Lower lobe of right lung (tissue), 2 donors: ENCODE results near the gene TTC39C. TPM values are rescaled to one million over a fixed set of nuclear protein-coding genes. Genes with fewer than 3 reads are reported as not detected.

Experiments used
- ATAC-seq, 2 donors: fragments of 200-7000 bp; cut with Tn5 transposase; one replicate each; pipeline ENCODE4 v1.9.1; 2020 to 2022; ENCODE audit warnings: mild to moderate bottlenecking in 2 of 2, moderate library complexity in 2 of 2
- DNase-seq: peaks from one replicate; pipeline ENCODE4 v3.0.0-alpha.2; 2020
- H3K27ac ChIP-seq: fragments of 200-600 bp; one replicate; pipeline ENCODE4 v1.8.0; 2022
- H3K27me3 ChIP-seq: fragments of 200-600 bp; one replicate; pipeline ENCODE4 v1.8.0; 2022; ENCODE audit warnings: low read depth
- H3K36me3 ChIP-seq: fragments of 200-600 bp; one replicate; pipeline ENCODE4 v1.8.0; 2022; ENCODE audit warnings: mild to moderate bottlenecking
- H3K4me1 ChIP-seq: fragments of 200-600 bp; one replicate; pipeline ENCODE4 v1.8.0; 2022
- H3K4me3 ChIP-seq: fragments of 200-600 bp; one replicate; pipeline ENCODE4 v1.8.0; 2022; ENCODE audit warnings: mild to moderate bottlenecking
- H3K9me3 ChIP-seq: fragments of 200-600 bp; one replicate; pipeline ENCODE4 v1.8.0; 2022
- intact Hi-C: fragments of 100-400 bp; cut with DNase I; formaldehyde crosslinking; loops from one replicate; pipeline ENCODE4 v1.11.0; 2022
- total RNA-seq: library from RNA; stranded (reverse); fragmentation: NEBNext Ultra II Directional; extraction: Animal tissue kit (Norgen Biotek cat#: 25700); gene quantifications from one replicate; pipeline ENCODE4 v1.2.1, GENCODE V29; 2021
- TF ChIP-seq, protein P1 (sequence below): fragments of 200-600 bp; IDR thresholded peaks from one replicate; pipeline ENCODE4 v1.8.0; 2022; ENCODE audit warnings: antibody characterized with exemption, mild to moderate bottlenecking
- donor health status: DM: no; HTN: yes; CAD: no; lungs with severe emphysema.

The TTC39C gene
- total RNA-seq, 1 donor from 2014 or later, result 14.6 TPM

DNA sequence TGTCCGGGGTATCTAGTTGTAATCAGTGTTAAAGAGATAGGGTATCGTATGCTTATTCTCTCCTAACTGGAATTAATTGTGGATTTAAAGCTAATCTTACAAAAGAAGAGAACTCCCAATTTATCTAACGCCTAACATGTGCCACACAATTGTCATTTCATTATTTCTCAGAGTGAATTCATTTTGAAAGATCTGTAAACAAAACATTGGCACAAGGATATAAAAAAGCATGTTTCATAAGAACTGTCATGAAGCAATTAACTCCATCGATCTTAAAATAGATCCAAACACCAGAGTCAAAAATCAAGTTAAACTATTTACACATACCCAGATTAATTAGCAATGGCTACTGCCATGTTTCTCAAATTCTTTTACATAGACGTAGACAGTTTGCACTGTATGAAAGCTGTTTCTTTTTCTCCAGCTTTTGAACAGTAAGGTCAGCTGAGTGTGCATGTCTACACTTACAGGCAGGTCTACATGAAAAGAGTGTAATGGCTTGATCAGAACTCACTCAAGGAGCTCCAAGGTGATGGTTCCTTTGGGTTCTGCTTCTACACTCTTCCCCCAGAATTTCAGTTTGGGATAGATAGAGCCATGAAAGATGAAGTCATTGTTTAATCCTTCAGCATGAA lies 163.1 kb downstream of the TTC39C start:
- H3K36me3 ChIP-seq, result peaks cover 28% of the 10 kb centered on the region
- DNase-seq (no peak), ATAC-seq (no peak)
- H3K4me3 ChIP-seq, result no peak overlapping the region
- no peaks in the 10 kb centered on the region for H3K4me1 ChIP-seq
- intact Hi-C loops, result no loop called here
- TF ChIP-seq, protein P1, sequence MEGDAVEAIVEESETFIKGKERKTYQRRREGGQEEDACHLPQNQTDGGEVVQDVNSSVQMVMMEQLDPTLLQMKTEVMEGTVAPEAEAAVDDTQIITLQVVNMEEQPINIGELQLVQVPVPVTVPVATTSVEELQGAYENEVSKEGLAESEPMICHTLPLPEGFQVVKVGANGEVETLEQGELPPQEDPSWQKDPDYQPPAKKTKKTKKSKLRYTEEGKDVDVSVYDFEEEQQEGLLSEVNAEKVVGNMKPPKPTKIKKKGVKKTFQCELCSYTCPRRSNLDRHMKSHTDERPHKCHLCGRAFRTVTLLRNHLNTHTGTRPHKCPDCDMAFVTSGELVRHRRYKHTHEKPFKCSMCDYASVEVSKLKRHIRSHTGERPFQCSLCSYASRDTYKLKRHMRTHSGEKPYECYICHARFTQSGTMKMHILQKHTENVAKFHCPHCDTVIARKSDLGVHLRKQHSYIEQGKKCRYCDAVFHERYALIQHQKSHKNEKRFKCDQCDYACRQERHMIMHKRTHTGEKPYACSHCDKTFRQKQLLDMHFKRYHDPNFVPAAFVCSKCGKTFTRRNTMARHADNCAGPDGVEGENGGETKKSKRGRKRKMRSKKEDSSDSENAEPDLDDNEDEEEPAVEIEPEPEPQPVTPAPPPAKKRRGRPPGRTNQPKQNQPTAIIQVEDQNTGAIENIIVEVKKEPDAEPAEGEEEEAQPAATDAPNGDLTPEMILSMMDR, result no peak
- H3K27ac ChIP-seq, result no peak overlapping the region
- no peaks in the 10 kb centered on the region for H3K27me3 ChIP-seq
- H3K9me3 ChIP-seq, result no peaks in the 10 kb centered on the region

DNA sequence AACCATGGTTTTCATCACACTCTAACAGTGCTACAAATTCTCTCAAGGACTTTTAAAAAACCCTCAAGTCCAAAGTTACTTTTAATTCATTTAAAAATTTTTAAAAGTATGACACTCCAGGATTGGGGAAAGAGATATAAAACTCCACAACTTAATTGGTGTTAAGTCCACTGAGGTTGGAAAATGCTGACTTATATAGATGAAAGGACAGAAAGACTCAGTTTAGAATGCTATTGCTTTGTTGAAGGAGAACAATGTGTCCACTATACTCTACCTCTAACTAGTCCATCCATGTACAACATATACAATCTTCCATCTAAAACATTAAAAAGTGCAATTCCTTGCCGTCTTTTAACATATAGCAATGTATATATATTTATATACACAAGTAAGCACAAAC lies 165.5 kb downstream of the TTC39C start:
- no peak overlapping the region for H3K27ac ChIP-seq
- TF ChIP-seq, protein P1, result no peak
- no peaks in the 10 kb centered on the region for H3K4me1 ChIP-seq
- no peaks in the 10 kb centered on the region for H3K9me3 ChIP-seq
- peaks cover 17% of the 10 kb centered on the region for H3K36me3 ChIP-seq
- no peak for DNase-seq
- H3K4me3 ChIP-seq, result no peak overlapping the region
- no peak for ATAC-seq
- H3K27me3 ChIP-seq, result no peaks in the 10 kb centered on the region
- intact Hi-C loops, result no loop called here

- no peak for ATAC-seq
- intact Hi-C loops, result no loop called here
- TF ChIP-seq, protein P1, result no peak
Measured at GRCh38 chr18:24181806-24182205, 167.3 kb downstream of the TTC39C start.

More at GRCh38 chr18:24181806-24182205, 167.3 kb downstream of the TTC39C start:
- no peak for DNase-seq
- H3K4me3 ChIP-seq, result no peak overlapping the region
- H3K27me3 ChIP-seq, result no peaks in the 10 kb centered on the region
- no peak overlapping the region for H3K27ac ChIP-seq
- H3K4me1 ChIP-seq, result no peaks in the 10 kb centered on the region
- H3K9me3 ChIP-seq, result no peaks in the 10 kb centered on the region
- H3K36me3 ChIP-seq, result peaks cover 20% of the 10 kb centered on the region

Other genes starting within 250 kb of the TTC39C start
- gene CABYR, start 124.3 kb downstream of the TTC39C start, total RNA-seq, result 1.2 TPM